ENCODE data around the gene VAV3.

DNA sequence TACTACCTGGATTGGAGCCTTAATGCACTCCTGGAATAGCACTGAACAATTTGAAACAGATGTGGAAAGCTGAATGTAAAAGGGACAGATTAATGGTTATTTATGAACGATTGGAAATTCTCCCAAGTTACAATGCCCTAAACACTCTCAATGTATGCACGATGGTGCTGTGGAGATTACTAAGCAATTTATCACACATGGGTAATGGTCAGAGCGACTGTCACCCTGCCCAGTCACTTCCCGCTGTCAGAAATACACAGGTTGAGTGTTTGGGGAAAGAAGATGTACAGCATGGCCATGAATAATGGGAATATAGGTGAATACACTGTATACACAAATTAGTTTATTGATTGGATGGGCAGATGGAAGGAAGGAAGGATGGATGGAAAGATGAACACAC is 342.4 kb downstream of the VAV3 start:
- no peak for TF ChIP-seq KAT7 (CRISPR knock-in tag; IDR thresholded peaks at IDR 0.05; ENCODE audit: borderline replicate concordance)
- TF ChIP-seq THRA (CRISPR knock-in tag; IDR thresholded peaks at IDR 0.05; ENCODE audit: borderline replicate concordance): no peak
- no peak for TF ChIP-seq ZNF326 (CRISPR knock-in tag; IDR thresholded peaks at IDR 0.05; ENCODE audit: borderline replicate concordance)
- TF ChIP-seq CTCF (CRISPR knock-in tag; IDR thresholded peaks at IDR 0.05): no peak
- TF ChIP-seq ZNF335 (CRISPR knock-in tag; IDR thresholded peaks at IDR 0.05): no peak
- TF ChIP-seq NR3C1 (CRISPR knock-in tag; IDR thresholded peaks at IDR 0.05): no peak
- TF ChIP-seq PATZ1 (CRISPR knock-in tag; IDR thresholded peaks at IDR 0.05): no peak
- no peak for TF ChIP-seq MAX (IDR thresholded peaks at IDR 0.05)
- no peak for TF ChIP-seq ZSCAN30 (CRISPR knock-in tag; IDR thresholded peaks at IDR 0.05)
- TF ChIP-seq SOX5 (CRISPR knock-in tag; IDR thresholded peaks at IDR 0.05; ENCODE audit: borderline replicate concordance): no peak
- TF ChIP-seq YY1 (IDR thresholded peaks at IDR 0.05; ENCODE audit: insufficient read depth, insufficient replicate concordance, low read depth, low read length): no peak
- TF ChIP-seq ZNF33A (CRISPR knock-in tag; IDR thresholded peaks at IDR 0.05; ENCODE audit: borderline replicate concordance): no peak
